K562 (cell line): ENCODE measurements around the gene IGIP. TPM values are rescaled to one million over a fixed set of nuclear protein-coding genes. Genes with fewer than 3 reads are reported as not detected.

Experiments
- ASH1L ChIP-seq: fragments of 450-650 bp; IDR thresholded peaks from 2 replicates; pipeline ENCODE4 v1.6.1; 2018; ENCODE audit warnings: borderline replicate concordance, mild to moderate bottlenecking, low read depth; ENCODE audit not compliant: partially characterized antibody
- ATF4 ChIP-seq: fragments of 450-650 bp; formaldehyde crosslinking; IDR thresholded peaks from 2 replicates; pipeline ENCODE4 v1.4.0; 2022; ENCODE audit warnings: mild to moderate bottlenecking, moderate library complexity
- BRF2 ChIP-seq: IDR thresholded peaks from 3 replicates; pipeline ENCODE4 v1.6.1; 2011; ENCODE audit warnings: borderline replicate concordance, mild to moderate bottlenecking; ENCODE audit not compliant: insufficient read length, insufficient read depth
- ETV6 ChIP-seq, 3 experiments: fragments of 150-350 bp in 1 of 3; sonication (generic) in 1 of 3; formaldehyde crosslinking in 1 of 3; IDR thresholded peaks; 2 replicates each; pipeline versions ENCODE4 v1.6.1 to v1.8.0; 2014 to 2022; ENCODE audit warnings: borderline replicate concordance in 2 of 3, low read depth in 2 of 3, antibody characterized with exemption in 1 of 3, low read length in 1 of 3, mild to moderate bottlenecking in 1 of 3, missing genetic modification reagents in 1 of 3
- JUND ChIP-seq, 2 experiments: IDR thresholded peaks; 2 replicates in 1 of 2; 3 replicates in 1 of 2; pipeline ENCODE4 v1.6.1; 2011; ENCODE audit warnings: borderline replicate concordance in 2 of 2, low read depth in 2 of 2, low read length in 2 of 2, improper control_type of control experiment in 1 of 2, missing biosample characterization in 1 of 2, missing genetic modification characterization in 1 of 2, missing genetic modification reagents in 1 of 2
- MLLT1 ChIP-seq, 2 experiments: fragments of 450-650 bp; IDR thresholded peaks; 2 replicates each; pipeline ENCODE4 v1.6.1; 2016
- PHF8 ChIP-seq: fragments of 200-600 bp; sonication (generic); IDR thresholded peaks from 2 replicates; pipeline ENCODE4 v1.6.1; 2012; ENCODE audit warnings: mixed run types, mild to moderate bottlenecking, inconsistent platforms, low read length, moderate library complexity, borderline replicate concordance
- PYGO2 ChIP-seq: fragments of 450-650 bp; IDR thresholded peaks from 2 replicates; pipeline ENCODE4 v1.6.1; 2016; ENCODE audit warnings: mild to moderate bottlenecking, missing genetic modification characterization, moderate library complexity, missing compliant biosample characterization
- RAD51 ChIP-seq: fragments of 450-650 bp; IDR thresholded peaks from 2 replicates; pipeline ENCODE4 v1.7.1; 2016; ENCODE audit warnings: low read depth, mild to moderate bottlenecking, borderline replicate concordance
- RBM15 ChIP-seq: fragments of 200-400 bp; formaldehyde crosslinking; IDR thresholded peaks from 2 replicates; pipeline ENCODE4 v1.6.1; 2018; ENCODE audit warnings: mild to moderate bottlenecking, low read length, moderate library complexity; ENCODE audit not compliant: insufficient read depth
- SUPT5H ChIP-seq: fragments of 450-650 bp; IDR thresholded peaks from 2 replicates; pipeline ENCODE4 v1.6.1; 2016
- TAF7 ChIP-seq: fragments of 450-650 bp; IDR thresholded peaks from 2 replicates; pipeline ENCODE4 v1.6.1; 2016; ENCODE audit warnings: missing genetic modification characterization, missing compliant biosample characterization
- TBL1XR1 ChIP-seq, 2 experiments: IDR thresholded peaks; 2 replicates each; pipeline ENCODE4 v1.6.1; 2012; ENCODE audit warnings: improper control_type of control experiment in 2 of 2, low read length in 2 of 2, mild to moderate bottlenecking in 1 of 2
- TEAD4 ChIP-seq, 2 experiments: sonication (generic) in 1 of 2; formaldehyde crosslinking in 1 of 2; IDR thresholded peaks; 2 replicates each; pipeline versions ENCODE4 v1.6.1 to v1.8.0; 2012 to 2022; ENCODE audit warnings: borderline replicate concordance in 1 of 2, inconsistent platforms in 1 of 2, low read length in 1 of 2, mild to moderate bottlenecking in 1 of 2, missing genetic modification reagents in 1 of 2
- ZBTB17 ChIP-seq: fragments of 450-650 bp; formaldehyde crosslinking; IDR thresholded peaks from 2 replicates; pipeline ENCODE4 v1.4.0; 2020; ENCODE audit warnings: mild to moderate bottlenecking
- ZHX1 ChIP-seq: fragments of 150-350 bp; conservative IDR thresholded peaks from 2 replicates; pipeline ENCODE4 v1.6.1; 2014; ENCODE audit warnings: low read length
- ZNF134 ChIP-seq: fragments of 250-450 bp; sonication (Bioruptor Pico); conservative IDR thresholded peaks from 2 replicates; pipeline ENCODE4 v1.4.0; 2020
- ZNF174 ChIP-seq: fragments of 250-450 bp; sonication (Bioruptor Pico); IDR thresholded peaks from 2 replicates; pipeline ENCODE4 v1.4.0; 2020; ENCODE audit warnings: mild to moderate bottlenecking
- ZNF347 ChIP-seq: fragments of 450-650 bp; formaldehyde crosslinking; IDR thresholded peaks from 2 replicates; pipeline ENCODE4 v1.4.0; 2020; ENCODE audit warnings: low read depth, mild to moderate bottlenecking, moderate library complexity
- polyA plus RNA-seq, 8 experiments: library from polyadenylated mRNA; depleted of rRNA in 4 of 8; stranded (reverse) in 5 of 8; unstranded in 3 of 8; fragments of >200 nt; fragmentation: Nextera tagmentation in 2 of 8; fragmentation: Illumina TruSeq in 1 of 8; extraction: Ambion mirVana in 2 of 8; extraction: Trizol in 1 of 8; gene quantifications; 2 replicates each; pipeline versions ENCODE4 v1.2.1 to v1.2.3, GENCODE V29; 2011 to 2014; ENCODE audit warnings: inconsistent platforms in 1 of 8, missing spikeins in 1 of 8
- total RNA-seq, 7 experiments: library from RNA; depleted of rRNA in 6 of 7; stranded (reverse); fragments of >200 nt in 6 of 7; fragmentation: Illumina TruSeq in 2 of 7; extraction: Trizol in 2 of 7; gene quantifications; 2 replicates each; pipeline versions ENCODE4 v1.2.1 to v1.2.3, GENCODE V29; 2011 to 2021; ENCODE audit warnings: low replicate concordance in 1 of 7

Gene IGIP
- total and polyA plus RNA-seq, 9 of the 15 experiments (the other 6 are each of a cell fraction or from before 2014, with no cell fraction given): 0.52 to 1.6 (median 1.2) TPM

GRCh38 chr5:140107312-140108092 lies 18.2 kb upstream of the IGIP start (continued):
- TF ChIP-seq PYGO2: peak; percentile 10; the same call in 1 of the 2 replicates
- no peak for TF ChIP-seq BRF2
- no peak for TF ChIP-seq ZNF174 (CRISPR knock-in tag)
- TF ChIP-seq TBL1XR1 (IDR thresholded peaks at IDR 0.05; ENCODE audit: low read length in 2 of 2): no peak
- peak; percentile 54; the same call in 1 of the 2 replicates for TF ChIP-seq ZNF347 (CRISPR knock-in tag)
- TF ChIP-seq JUND (IDR thresholded peaks at IDR 0.05; ENCODE audit: borderline replicate concordance, low read depth, low read length): peak; percentile 40; the same call in 1 of the 2 replicates
- no peak; the same call in 2 of the 3 replicates for TF ChIP-seq JUND (tag; IDR thresholded peaks at IDR 0.05; ENCODE audit: borderline replicate concordance, low read depth, low read length)
- peak; percentile 93 for TF ChIP-seq SUPT5H
- TF ChIP-seq PHF8: peak; percentile 74; the same call in 1 of the 2 replicates
- TF ChIP-seq MLLT1 (IDR thresholded peaks at IDR 0.05): no peak
- peak; percentile 1; the same call in 1 of the 2 replicates for TF ChIP-seq ZNF134 (CRISPR knock-in tag)
- TF ChIP-seq TEAD4 (IDR thresholded peaks at IDR 0.05; ENCODE audit: low read length): peak; percentile 72
- no peak for TF ChIP-seq TEAD4 (CRISPR knock-in tag; IDR thresholded peaks at IDR 0.05; ENCODE audit: borderline replicate concordance)
- peak; percentile 41 for TF ChIP-seq ASH1L
- TF ChIP-seq RAD51: no peak
- peak; percentile 27; the same call in 1 of the 2 replicates for TF ChIP-seq TAF7 (tag)
- TF ChIP-seq ETV6 (IDR thresholded peaks at IDR 0.05; ENCODE audit: borderline replicate concordance in 1 of 2, low read depth in 2 of 2, low read length in 1 of 2): peak in 1 of 2 experiments; percentile 51; a peak in 1 of 4 replicates
- TF ChIP-seq ETV6 (CRISPR knock-in tag; IDR thresholded peaks at IDR 0.05; ENCODE audit: borderline replicate concordance): no peak
- no peak for TF ChIP-seq RBM15
- 0 out of 2 replicates have a peak, but pooled peaks have one; percentile 23 for TF ChIP-seq ATF4
- TF ChIP-seq ZBTB17 (CRISPR knock-in tag): peak; percentile 77; the same call in 1 of the 2 replicates
- TF ChIP-seq ZHX1: no peak
